Measurements from ENCODE around the gene TNS1. TPM values are rescaled to one million over a fixed set of nuclear protein-coding genes. Genes with fewer than 3 reads are reported as not detected.
A peak's percentile ranks its signal among the peaks of the same experiment; 100 is the strongest.

The TNS1 gene
- total RNA-seq, 4 donors from 2014 or later: 169 to 316 (median 229) TPM

DNA sequence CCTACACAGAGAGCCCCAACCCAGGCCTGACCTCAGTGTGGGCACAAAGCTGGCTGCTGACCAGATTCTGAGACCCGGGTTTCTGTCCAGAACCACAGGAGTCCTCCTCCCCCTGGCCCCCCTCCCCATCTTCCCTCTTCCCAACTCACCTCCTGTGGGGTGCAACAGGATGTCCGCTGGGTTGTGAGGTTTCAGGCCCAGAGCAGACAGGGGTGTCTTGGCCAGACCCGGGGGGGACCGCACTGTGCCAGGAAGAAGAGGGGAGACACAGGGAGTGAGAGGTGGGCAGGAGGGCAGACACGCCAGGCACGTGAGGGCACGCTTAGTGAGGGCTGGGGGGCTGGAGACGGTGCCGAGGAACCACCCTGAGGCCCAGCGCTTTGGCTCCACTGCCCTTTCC lies 171.5 kb downstream of the TNS1 start:
- Histone ChIP-seq H3K9me3 (no peaks in the 10 kb centered on the region), H3K4me3 (replicated peaks in 1 of 3) (no peak overlapping the region), H3K27me3 (no peaks in the 10 kb centered on the region), H3K36me3 (peaks cover 60 to 62% of the 10 kb centered on the region in 2 donors), H3K27ac (peak overlapping the region in 1 of 3 donors; percentile 49), H3K4me1 (peaks cover 27 to 37% of the 10 kb centered on the region in 2 donors)
- WGBS, 2 donors: 89 to 95% methylated on average over 9 to 10 of the region's 10 CpGs
- TF ChIP-seq POLR2A (IDR thresholded peaks at IDR 0.05) (no peak), CTCF (IDR thresholded peaks at IDR 0.05) (no peak)
- DNase-seq: no peak
- intact Hi-C loops (cut with DNase I): no loop called here

- H3K4me1 ChIP-seq: peaks cover 32 to 37% of the 10 kb centered on the region in 2 donors
- intact Hi-C loops (cut with DNase I): no loop called here
- no peak for TF ChIP-seq POLR2A (IDR thresholded peaks at IDR 0.05)
- no peak for TF ChIP-seq CTCF (IDR thresholded peaks at IDR 0.05)
- H3K9me3 ChIP-seq: no peaks in the 10 kb centered on the region
- no peak for DNase-seq
- WGBS, 2 donors: 85 to 90% methylated on average over 3 to 6 of the region's 6 CpGs
- H3K36me3 ChIP-seq: peaks cover 57 to 61% of the 10 kb centered on the region in 2 donors
- H3K27ac ChIP-seq: peak overlapping the region in 2 of 3 donors; percentile 83 to 85
- H3K4me3 ChIP-seq (replicated peaks in 1 of 3): no peak overlapping the region
- no peaks in the 10 kb centered on the region for H3K27me3 ChIP-seq
Observed at GRCh38 chr2:217830807-217831206, 172.0 kb downstream of the TNS1 start.

DNA sequence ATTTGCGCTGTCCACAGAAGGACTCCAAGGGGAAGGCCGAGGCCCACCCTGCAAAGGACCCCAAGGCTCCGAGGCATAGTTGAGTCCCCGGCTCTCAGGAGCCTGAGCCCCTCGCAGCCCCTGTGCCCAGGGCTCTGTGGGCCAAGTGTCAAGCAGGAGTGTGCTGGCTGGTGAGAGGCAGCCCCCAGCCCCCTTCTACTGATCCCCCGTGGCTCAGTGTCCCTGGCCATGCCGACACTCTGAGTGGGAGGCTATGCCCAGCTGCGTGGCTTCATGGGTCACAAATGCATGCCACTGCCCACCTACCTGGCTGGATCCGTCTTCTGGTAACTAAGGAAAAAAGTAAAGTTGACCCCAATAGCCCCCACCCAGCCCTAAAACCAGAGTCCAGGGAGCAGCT lies 172.7 kb downstream of the TNS1 start:
- Histone ChIP-seq H3K9me3 (no peaks in the 10 kb centered on the region), H3K4me3 (replicated peaks in 1 of 3) (no peak overlapping the region), H3K4me1 (peaks cover 33 to 44% of the 10 kb centered on the region in 2 donors), H3K27me3 (no peaks in the 10 kb centered on the region), H3K36me3 (peaks cover 49 to 54% of the 10 kb centered on the region in 2 donors), H3K27ac (peak overlapping the region in 2 of 3 donors; percentile 83 to 85)
- intact Hi-C loops (cut with DNase I): no loop called here
- DNase-seq: no peak
- 86 to 94% methylated on average over 7 to 9 of the region's 9 CpGs for WGBS, 2 donors
- no peak for TF ChIP-seq CTCF (IDR thresholded peaks at IDR 0.05)

- Histone ChIP-seq H3K36me3 (peaks cover 43 to 47% of the 10 kb centered on the region in 2 donors), H3K4me1 (peaks cover 33 to 44% of the 10 kb centered on the region in 2 donors), H3K9me3 (no peaks in the 10 kb centered on the region), H3K4me3 (replicated peaks in 1 of 3) (no peak overlapping the region), H3K27ac (peak overlapping the region in 2 of 3 donors; percentile 83 to 85), H3K27me3 (no peaks in the 10 kb centered on the region)
- 76 to 91% methylated on average over 8 of the region's 8 CpGs for WGBS, 2 donors
- DNase-seq: no peak
- TF ChIP-seq POLR2A (IDR thresholded peaks at IDR 0.05) (no peak), CTCF (IDR thresholded peaks at IDR 0.05) (no peak)
- intact Hi-C loops (cut with DNase I): no loop called here
Observed at GRCh38 chr2:217829420-217829819, 173.4 kb downstream of the TNS1 start.

DNA sequence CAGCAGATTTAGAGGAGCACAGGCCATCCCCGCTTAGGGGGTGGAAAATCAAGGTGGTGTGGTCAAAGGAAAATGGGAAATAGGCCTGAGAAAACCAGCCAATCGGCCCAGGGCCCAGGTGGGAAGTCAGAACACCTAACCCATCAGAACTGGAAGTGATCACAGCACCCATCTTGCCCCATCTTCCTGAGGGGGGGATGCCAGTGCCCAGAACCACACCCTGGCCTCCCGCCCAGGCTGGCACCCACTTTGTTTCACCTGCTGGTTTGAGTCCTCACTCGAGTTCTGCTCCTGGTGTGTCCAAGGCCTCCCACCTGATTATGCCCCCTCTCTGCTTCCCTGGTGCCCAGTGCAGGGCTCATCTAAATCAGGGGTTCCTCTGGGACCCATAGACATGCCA lies 174.5 kb downstream of the TNS1 start:
- TF ChIP-seq POLR2A (IDR thresholded peaks at IDR 0.05) (no peak), CTCF (IDR thresholded peaks at IDR 0.05) (no peak)
- DNase-seq: peak in 1 of 2 donors; percentile 35
- Histone ChIP-seq H3K27me3 (no peaks in the 10 kb centered on the region), H3K9me3 (no peaks in the 10 kb centered on the region), H3K4me3 (replicated peaks in 1 of 3) (no peak overlapping the region), H3K27ac (peak overlapping the region; percentile 67 to 85 (median 83)), H3K4me1 (peaks cover 33 to 46% of the 10 kb centered on the region in 2 donors), H3K36me3 (peaks cover 33 to 36% of the 10 kb centered on the region in 2 donors)
- 66 to 75% methylated on average over 4 of the region's 4 CpGs for WGBS, 2 donors
- intact Hi-C loops (cut with DNase I): no loop called here

All from thyroid gland (tissue), 4 donors.